ENCODE results near the gene ASIC2.

Gene ASIC2

GRCh38 chr17:33280162-33280943 lies 12.7 kb downstream of the ASIC2 start (continued):
- TF ChIP-seq GLI4 (tag by site-specific recombination; IDR thresholded peaks at IDR 0.05) = no peak
- no peak for TF ChIP-seq ZNF561 (tag by site-specific recombination; IDR thresholded peaks at IDR 0.05; ENCODE audit: borderline replicate concordance)
- TF ChIP-seq ZBTB7A (tag by site-specific recombination; IDR thresholded peaks at IDR 0.05; ENCODE audit: low read depth) = no peak
- no peak for TF ChIP-seq ZNF560 (tag by site-specific recombination; IDR thresholded peaks at IDR 0.05; ENCODE audit: borderline replicate concordance)
- TF ChIP-seq ZNF133 (tag by site-specific recombination; IDR thresholded peaks at IDR 0.05) = no peak
- no peak for TF ChIP-seq ZNF660 (tag by site-specific recombination; IDR thresholded peaks at IDR 0.05)
- no peak for TF ChIP-seq ZSCAN5A (tag by site-specific recombination; IDR thresholded peaks at IDR 0.05)
- TF ChIP-seq ZNF391 (tag by site-specific recombination; IDR thresholded peaks at IDR 0.05; ENCODE audit: borderline replicate concordance, low read depth) = no peak
- TF ChIP-seq ZNF366 (tag by site-specific recombination; conservative IDR thresholded peaks at IDR 0.05) = no peak
- TF ChIP-seq ZXDB (tag by site-specific recombination; IDR thresholded peaks at IDR 0.05) = no peak

GRCh38 chr17:33277436-33278100 lies 15.5 kb downstream of the ASIC2 start:
- Histone ChIP-seq H3K9me3 (ENCODE audit: control insufficient read depth, insufficient read depth, low read depth, low read length) (no peaks in the 10 kb centered on the region), H3K4me1 (ENCODE audit: control insufficient read depth, insufficient read depth, low read length) (no peaks in the 10 kb centered on the region), H3K27ac (ENCODE audit: extremely low read depth, low read depth, low read length) (no peak overlapping the region), H3K36me3 (ENCODE audit: control insufficient read depth in 2 of 2, insufficient read depth in 1 of 2, low read length in 2 of 2) (no peaks in the 10 kb centered on the region), H3K4me3 (ENCODE audit: low read depth, low read length) (no peak overlapping the region)
- ChIA-PET POLR2A (no interaction called here), CTCF (interaction anchor here (0.6 kb wide), 1 partner anchor 15 kb away, joined by 3 read pairs; no protein-coding TSS in a partner anchor)
- no peak for TF ChIP-seq ZBTB26 (tag by site-specific recombination; optimal IDR thresholded peaks at IDR 0.05)
- TF ChIP-seq ZSCAN5A (tag by site-specific recombination; IDR thresholded peaks at IDR 0.05) = no peak
- no peak for TF ChIP-seq ZNF433 (tag by site-specific recombination; IDR thresholded peaks at IDR 0.05; ENCODE audit: low read depth)
- TF ChIP-seq ZNF518A (tag by site-specific recombination; conservative IDR thresholded peaks at IDR 0.05; ENCODE audit: low read depth) = no peak
- TF ChIP-seq ZNF366 (tag by site-specific recombination; conservative IDR thresholded peaks at IDR 0.05) = no peak
- TF ChIP-seq ZNF132 (tag by site-specific recombination; IDR thresholded peaks at IDR 0.05; ENCODE audit: borderline replicate concordance) = no peak
- no peak for TF ChIP-seq PRDM10 (tag by site-specific recombination; IDR thresholded peaks at IDR 0.05)
- TF ChIP-seq ZNF280D (tag by site-specific recombination; IDR thresholded peaks at IDR 0.05) = no peak
- TF ChIP-seq ZNF341 (tag by site-specific recombination; IDR thresholded peaks at IDR 0.05; ENCODE audit: low read depth) = no peak
